Measurements from ENCODE around the gene PI4KB. TPM values are rescaled to one million over a fixed set of nuclear protein-coding genes. Genes with fewer than 3 reads are reported as not detected.
A peak's percentile ranks its signal among the peaks of the same experiment; 100 is the strongest.

PI4KB gene
- total RNA-seq, 1 donor from 2014 or later = 21.2 TPM

- ATAC-seq (no peak), DNase-seq (ENCODE audit: low spot score) (no peak)
These were observed 14.4 kb downstream of the PI4KB start for GRCh38 chr1:151312826-151313225.

- ATAC-seq = no peak
- no peak for DNase-seq (ENCODE audit: low spot score)
These were observed 14.8 kb downstream of the PI4KB start for GRCh38 chr1:151312411-151312810.

- ATAC-seq = peak; percentile 60
- peak; percentile 61 for DNase-seq (ENCODE audit: low spot score)
These were observed 15.5 kb downstream of the PI4KB start for GRCh38 chr1:151311589-151312331.

- ATAC-seq = no peak
- no peak for DNase-seq (ENCODE audit: low spot score)
These were observed 16.2 kb downstream of the PI4KB start for GRCh38 chr1:151311011-151311410.

GRCh38 chr1:151309811-151310323 is 17.3 kb downstream of the PI4KB start:
- DNase-seq (ENCODE audit: low spot score) (peak; percentile 68), ATAC-seq (peak; percentile 71)

- ATAC-seq = no peak
- DNase-seq (ENCODE audit: low spot score) = no peak
These were observed 32.3 kb downstream of the PI4KB start for GRCh38 chr1:151294742-151295462.

GRCh38 chr1:151293093-151293492 is 34.1 kb downstream of the PI4KB start:
- DNase-seq (ENCODE audit: low spot score) (no peak), ATAC-seq (no peak)

GRCh38 chr1:151292207-151293030 is 34.8 kb downstream of the PI4KB start:
- no peak for ATAC-seq
- DNase-seq (ENCODE audit: low spot score) = no peak

GRCh38 chr1:151290709-151291303 is 36.4 kb downstream of the PI4KB start:
- no peak for DNase-seq (ENCODE audit: low spot score)
- no peak for ATAC-seq

GRCh38 chr1:151289991-151290708 is 37.1 kb downstream of the PI4KB start:
- DNase-seq (ENCODE audit: low spot score) (no peak), ATAC-seq (no peak)

- ATAC-seq = no peak
- DNase-seq (ENCODE audit: low spot score) = no peak
These were observed 37.9 kb downstream of the PI4KB start for GRCh38 chr1:151289080-151289935.

- DNase-seq (ENCODE audit: low spot score) = no peak
- no peak for ATAC-seq
These were observed 38.7 kb downstream of the PI4KB start for GRCh38 chr1:151288502-151288901.

GRCh38 chr1:151287767-151288500 is 39.3 kb downstream of the PI4KB start:
- no peak for ATAC-seq
- DNase-seq (ENCODE audit: low spot score) = no peak

GRCh38 chr1:151287341-151287699 is 39.9 kb downstream of the PI4KB start:
- DNase-seq (ENCODE audit: low spot score) (no peak), ATAC-seq (no peak)

GRCh38 chr1:151286619-151287340 is 40.4 kb downstream of the PI4KB start:
- DNase-seq (ENCODE audit: low spot score) = no peak
- no peak for ATAC-seq

- DNase-seq (ENCODE audit: low spot score) (no peak), ATAC-seq (no peak)
These were observed 43.1 kb downstream of the PI4KB start for GRCh38 chr1:151284013-151284577.

GRCh38 chr1:151282883-151283725 is 44.1 kb downstream of the PI4KB start:
- ATAC-seq (peak; percentile 0), DNase-seq (ENCODE audit: low spot score) (peak; percentile 61)

All from left lobe of liver (tissue), 2 donors.